Medulla oblongata (tissue), 1 donor: ENCODE data around the gene DLK1.

Source experiments
- DNase-seq: peaks from one replicate; pipeline ENCODE4 v3.0.0-alpha.2; 2015; ENCODE audit errors: extremely low spot score

Gene DLK1

GRCh38 chr14:100693877-100694578, 32.7 kb upstream of the DLK1 start:
- DNase-seq: no peak

GRCh38 chr14:100694579-100695422, 31.9 kb upstream of the DLK1 start:
- no peak for DNase-seq

DNA sequence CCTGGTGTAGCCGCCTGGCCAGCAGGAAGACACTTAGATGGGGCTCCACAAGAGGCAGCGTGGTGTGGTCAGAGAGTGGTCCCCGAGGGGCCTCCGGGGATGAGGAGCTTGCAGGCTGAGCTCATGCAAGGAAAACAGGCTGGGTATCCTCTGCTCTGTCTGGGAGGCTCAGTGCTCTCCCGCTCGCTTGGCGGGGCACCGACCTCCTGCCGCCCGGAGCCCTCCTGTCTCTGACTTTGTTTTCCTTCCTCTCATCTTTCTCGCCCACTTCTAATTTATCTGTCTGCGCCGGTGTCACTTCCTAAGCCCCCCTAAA, 31.3 kb upstream of the DLK1 start:
- no peak for DNase-seq

- no peak for DNase-seq
These were observed 30.7 kb upstream of the DLK1 start for GRCh38 chr14:100696008-100696407.

GRCh38 chr14:100696590-100696989, 30.1 kb upstream of the DLK1 start:
- DNase-seq: no peak

GRCh38 chr14:100698066-100698465, 28.6 kb upstream of the DLK1 start:
- DNase-seq: no peak

DNA sequence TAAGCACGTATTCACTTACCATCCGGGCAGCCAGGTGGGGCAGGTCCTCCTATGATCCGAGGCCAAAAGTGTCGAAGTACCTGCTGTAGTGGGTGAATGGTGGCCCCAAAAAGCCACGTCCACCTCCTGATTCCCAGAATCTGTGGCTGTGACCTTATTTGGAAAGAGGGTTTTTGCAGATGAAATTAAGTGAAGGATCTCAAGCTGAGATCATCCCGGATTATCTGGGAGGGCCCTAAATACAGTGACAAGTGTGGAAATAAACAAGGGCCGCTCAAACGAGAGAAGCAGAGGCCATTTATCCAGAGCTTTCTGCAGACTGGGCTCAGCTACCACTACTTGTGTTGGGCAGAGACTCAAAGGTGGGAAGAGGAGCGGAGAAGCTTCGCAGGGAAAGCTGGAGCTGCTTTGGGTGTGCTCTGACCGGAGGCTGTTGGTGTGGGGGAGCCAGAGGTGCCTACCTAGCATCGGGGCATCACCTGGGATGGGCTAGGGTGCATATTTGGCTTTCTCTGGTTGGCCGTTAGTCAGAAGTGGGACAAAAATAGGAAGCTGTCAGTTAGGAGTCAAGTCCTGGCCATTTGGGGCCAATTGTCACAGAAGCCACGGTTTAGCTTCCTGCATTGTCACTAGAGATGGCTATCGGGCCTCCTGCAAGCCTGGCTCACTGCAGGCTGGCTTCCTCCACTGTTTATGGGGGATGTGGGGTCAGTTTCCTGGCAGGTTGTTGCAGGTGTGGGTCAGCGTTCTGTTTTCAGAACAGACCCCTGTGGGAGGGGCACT, 27.8 kb upstream of the DLK1 start:
- no peak for DNase-seq

DNA sequence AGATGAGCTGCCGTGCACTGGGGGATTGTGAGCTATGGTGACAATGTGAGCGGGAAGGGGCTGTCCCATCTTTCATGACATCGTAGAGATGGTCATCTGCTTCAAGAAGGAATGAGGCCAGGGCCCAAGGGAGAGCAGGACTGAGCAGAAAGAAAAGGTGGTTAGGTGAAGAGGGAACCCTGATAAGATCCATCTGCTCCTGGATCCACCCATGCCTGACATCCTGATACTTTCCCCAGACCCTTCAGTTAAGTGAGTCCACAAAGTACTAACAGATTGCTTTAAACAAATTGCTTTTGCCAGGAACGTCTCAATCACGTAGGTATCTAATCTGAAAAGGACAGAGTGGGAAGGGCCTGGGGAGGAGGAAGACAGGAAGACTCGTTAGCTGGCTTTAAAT, 25.4 kb upstream of the DLK1 start:
- DNase-seq: no peak

GRCh38 chr14:100702590-100702989, 24.1 kb upstream of the DLK1 start:
- no peak for DNase-seq

- no peak for DNase-seq
These were observed 23.1 kb upstream of the DLK1 start for GRCh38 chr14:100703386-100704220.

GRCh38 chr14:100706200-100706599, 20.5 kb upstream of the DLK1 start:
- DNase-seq: no peak

GRCh38 chr14:100706860-100707259, 19.8 kb upstream of the DLK1 start:
- no peak for DNase-seq

- DNase-seq: no peak
These were observed 18.0 kb upstream of the DLK1 start for GRCh38 chr14:100708425-100709288.

DNA sequence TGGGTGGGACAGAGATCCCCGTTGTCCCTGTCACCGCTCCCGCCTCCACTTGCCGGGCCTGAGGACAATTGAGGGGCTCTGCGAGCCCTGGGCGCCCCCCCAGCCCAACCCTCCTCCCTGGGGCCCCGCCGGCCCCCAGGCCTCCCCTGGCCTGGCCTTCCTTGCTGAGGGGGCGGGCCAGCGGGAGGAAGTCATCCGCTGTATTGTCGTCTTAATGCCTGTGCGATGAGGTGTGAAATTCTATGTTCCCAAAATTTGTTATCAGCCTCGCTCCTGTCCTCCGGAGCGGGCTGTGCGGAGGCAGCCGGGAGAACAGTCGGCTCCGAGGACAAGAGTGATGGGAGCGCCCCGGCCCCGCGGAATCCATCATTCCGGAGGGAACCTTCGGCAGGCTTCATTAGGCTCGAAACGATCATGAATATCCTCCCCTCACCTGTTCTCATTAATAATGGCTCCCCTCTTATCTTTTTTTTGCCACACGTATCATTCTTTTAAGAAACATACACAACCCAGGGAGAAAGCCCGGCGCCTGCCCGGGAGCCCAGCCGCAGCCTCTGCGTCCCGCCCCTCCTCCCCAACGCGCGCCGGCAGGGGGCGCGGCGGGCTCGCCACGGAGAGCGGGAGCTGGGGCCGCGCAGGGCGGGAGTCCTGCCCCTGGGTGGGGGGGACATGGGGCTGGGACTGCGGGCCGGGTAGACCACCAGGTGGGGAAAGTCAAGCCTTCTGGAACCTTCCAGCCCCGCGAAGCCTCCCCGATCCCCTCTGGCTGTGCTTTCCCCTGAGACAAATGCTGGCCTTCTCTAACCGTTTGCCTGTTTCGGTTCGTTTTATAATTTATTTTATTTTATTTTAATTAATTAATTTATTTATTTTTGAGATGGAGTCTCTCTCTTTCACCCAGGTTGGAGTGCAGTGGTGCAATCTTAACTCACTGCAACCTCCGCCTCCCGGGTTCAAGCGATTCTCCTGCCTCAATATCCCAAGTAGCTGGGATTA, 17.1 kb upstream of the DLK1 start:
- DNase-seq: peak; percentile 10

DNA sequence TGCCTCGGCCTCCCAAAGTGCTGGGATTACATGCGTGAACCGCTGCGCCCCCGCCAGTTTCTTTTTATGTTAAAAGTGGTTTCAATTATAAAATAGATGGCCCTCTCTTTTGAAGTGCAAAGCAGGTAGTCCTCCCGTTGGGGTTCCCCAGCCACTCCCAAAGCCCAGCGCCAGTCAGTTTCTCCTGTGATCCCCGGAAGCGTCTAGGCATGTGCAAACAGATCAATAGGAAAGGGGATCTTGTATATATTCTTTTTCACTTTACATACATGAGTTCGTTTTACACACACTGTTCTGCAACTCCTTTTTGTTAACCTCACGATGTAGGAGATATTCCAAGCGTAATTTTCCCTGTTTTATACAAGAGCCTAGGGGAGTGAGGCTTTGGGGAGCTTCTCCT, 16.3 kb upstream of the DLK1 start:
- DNase-seq: no peak

DNA sequence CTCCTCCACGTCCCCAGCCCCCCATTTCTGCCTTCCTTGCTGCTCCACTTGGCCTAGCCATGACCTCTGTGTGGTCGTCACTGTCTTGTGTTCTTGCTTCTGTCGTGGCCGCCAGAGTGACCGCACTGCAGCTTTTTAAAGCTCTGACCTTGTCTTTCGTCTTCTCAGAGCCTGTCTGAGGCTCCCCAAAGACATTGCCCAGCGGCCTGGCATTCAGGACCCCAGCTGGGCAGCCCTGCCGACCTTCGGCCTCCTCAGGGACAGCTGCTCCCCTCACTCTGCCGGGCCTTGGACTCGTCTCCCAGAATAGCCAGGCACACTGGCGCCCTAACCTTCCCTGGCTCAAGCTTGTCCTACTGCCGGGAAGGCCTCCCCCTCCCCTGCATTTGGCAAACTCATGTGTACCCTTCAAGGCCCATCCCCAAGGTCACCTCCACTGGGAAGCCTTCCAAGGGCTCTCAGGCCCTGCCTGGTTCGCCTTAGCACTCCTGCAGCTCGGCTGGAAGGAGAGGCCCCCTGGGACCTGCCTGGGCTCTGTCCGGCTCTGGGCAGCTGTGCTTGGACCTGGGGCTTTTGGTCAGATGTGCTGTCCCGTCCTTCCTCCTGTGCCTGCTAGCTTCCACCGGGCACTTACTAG, 15.7 kb upstream of the DLK1 start:
- DNase-seq: no peak

- DNase-seq: no peak
These were observed 15.2 kb upstream of the DLK1 start for GRCh38 chr14:100711493-100711892.

- DNase-seq: no peak
These were observed 14.2 kb upstream of the DLK1 start for GRCh38 chr14:100712490-100712889.

- no peak for DNase-seq
These were observed 13.0 kb upstream of the DLK1 start for GRCh38 chr14:100713705-100714104.
